Osteoblast (primary cell): Measurements from ENCODE around the gene CD74. TPM values are rescaled to one million over a fixed set of nuclear protein-coding genes. Genes with fewer than 3 reads are reported as not detected.

Experiments
- DNase-seq: peaks from one replicate; pipeline ENCODE4 v3.0.0; 2011; ENCODE audit warnings: low spot score, mixed read lengths; ENCODE audit not compliant: insufficient read length; ENCODE audit errors: missing footprints
- H2AFZ ChIP-seq: 2 replicates; pipeline ENCODE4 v1.6.0; 2011; ENCODE audit warnings: mild to moderate bottlenecking, low read length
- H3K27ac ChIP-seq: 2 replicates; pipeline ENCODE4 v1.5.1; 2011; ENCODE audit warnings: mild to moderate bottlenecking, low read depth, low read length, moderate library complexity
- H3K27me3 ChIP-seq: 2 replicates; pipeline ENCODE4 v1.6.0; 2012; ENCODE audit warnings: mild to moderate bottlenecking, control low read depth, inconsistent platforms, low read length, moderate library complexity; ENCODE audit not compliant: insufficient read depth
- H3K36me3 ChIP-seq: 2 replicates; pipeline ENCODE4 v1.5.1; 2011; ENCODE audit warnings: mild to moderate bottlenecking, low read length, control low read depth, moderate library complexity; ENCODE audit not compliant: insufficient read depth
- H3K4me1 ChIP-seq: 2 replicates; pipeline ENCODE4 v1.5.1; 2011; ENCODE audit warnings: mild to moderate bottlenecking, low read length, control low read depth, moderate library complexity; ENCODE audit not compliant: insufficient read depth
- H3K4me2 ChIP-seq: 2 replicates; pipeline ENCODE4 v1.6.0; 2011; ENCODE audit warnings: mild to moderate bottlenecking, low read length; ENCODE audit not compliant: insufficient read depth
- H3K4me3 ChIP-seq: fragments of 200-600 bp; sonication (generic); 3 replicates; pipeline ENCODE4 v1.5.1; 2012; ENCODE audit warnings: mild to moderate bottlenecking, low read length, inconsistent platforms; ENCODE audit not compliant: insufficient read depth
- H3K79me2 ChIP-seq: 2 replicates; pipeline ENCODE4 v1.6.0; 2012; ENCODE audit warnings: mild to moderate bottlenecking, low read length, control low read depth, inconsistent platforms; ENCODE audit not compliant: insufficient read depth
- H3K9me3 ChIP-seq: 2 replicates; pipeline ENCODE4 v1.5.1; 2011; ENCODE audit warnings: low read depth, low read length, control low read depth
- H4K20me1 ChIP-seq: 2 replicates; pipeline ENCODE4 v1.6.0; 2012; ENCODE audit warnings: mild to moderate bottlenecking, low read length, control low read depth; ENCODE audit not compliant: insufficient read depth
- CTCF ChIP-seq: IDR thresholded peaks from 2 replicates; pipeline ENCODE4 v1.5.1; 2011; ENCODE audit warnings: mild to moderate bottlenecking, low read depth, low read length, moderate library complexity; ENCODE audit errors: extremely low read depth
- total RNA-seq: library from RNA; depleted of rRNA; stranded (reverse); fragments of >200 nt; gene quantifications from 2 replicates; pipeline ENCODE4 v1.2.3, GENCODE V29; 2012

Gene CD74
- total RNA-seq, 1 donor, result 21.4 TPM

- Histone ChIP-seq H2AFZ (peak overlapping the region; percentile 93), H3K79me2 (no peaks in the 10 kb centered on the region), H3K4me2 (peak overlapping the region; percentile 84), H3K9me3 (no peaks in the 10 kb centered on the region), H3K36me3 (no peaks in the 10 kb centered on the region), H3K4me1 (peaks cover 8% of the 10 kb centered on the region), H4K20me1 (no peaks in the 10 kb centered on the region), H3K4me3 (peak overlapping the region; percentile 73), H3K27me3 (no peaks in the 10 kb centered on the region), H3K27ac (peak overlapping the region; percentile 54)
- peak; percentile 26 for DNase-seq
- no peak for TF ChIP-seq CTCF
Measured at GRCh38 chr5:150413176-150413901, 629 bp upstream of the CD74 start.

GRCh38 chr5:150411245-150411979, 1.3 kb downstream of the CD74 start:
- Histone ChIP-seq H3K4me2 (peak overlapping the region; percentile 16), H3K27ac (peak overlapping the region; percentile 29), H3K27me3 (no peaks in the 10 kb centered on the region), H4K20me1 (no peaks in the 10 kb centered on the region), H2AFZ (no peak overlapping the region), H3K4me3 (no peak overlapping the region), H3K4me1 (peaks cover 8% of the 10 kb centered on the region), H3K36me3 (no peaks in the 10 kb centered on the region), H3K79me2 (no peaks in the 10 kb centered on the region), H3K9me3 (no peaks in the 10 kb centered on the region)
- peak; percentile 59 for DNase-seq
- no peak for TF ChIP-seq CTCF

GRCh38 chr5:150410524-150411244, 2.0 kb downstream of the CD74 start:
- Histone ChIP-seq H4K20me1 (no peaks in the 10 kb centered on the region), H3K4me3 (no peak overlapping the region), H3K27ac (peak overlapping the region; percentile 29), H3K4me1 (peaks cover 8% of the 10 kb centered on the region), H2AFZ (peak overlapping the region; percentile 39), H3K4me2 (peak overlapping the region; percentile 46), H3K79me2 (no peaks in the 10 kb centered on the region), H3K27me3 (no peaks in the 10 kb centered on the region), H3K36me3 (no peaks in the 10 kb centered on the region), H3K9me3 (no peaks in the 10 kb centered on the region)
- TF ChIP-seq CTCF, result no peak
- peak; percentile 90 for DNase-seq
